ENCODE data around the gene SLC35F6.
A peak's percentile ranks its signal among the peaks of the same experiment; 100 is the strongest.

SLC35F6 gene

DNA sequence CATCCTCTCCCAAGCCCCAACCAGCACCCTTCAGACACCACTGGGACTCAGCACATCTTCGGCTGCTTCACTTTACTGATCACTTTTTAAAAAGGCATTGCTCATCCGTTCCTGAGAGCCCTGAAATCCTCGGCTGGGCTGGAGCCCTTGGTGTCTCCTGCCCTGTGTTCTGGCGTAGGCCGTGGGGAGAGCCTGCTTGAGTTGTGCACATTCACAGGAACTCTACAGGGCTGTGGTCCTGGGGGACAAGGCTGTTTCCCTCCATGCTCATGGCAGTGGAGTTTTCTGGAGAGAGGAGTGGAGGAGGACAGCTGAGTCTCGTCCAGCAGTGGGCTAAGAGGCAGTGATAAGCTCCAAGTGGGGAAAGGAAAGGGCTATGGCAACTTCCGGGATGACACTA, 37.7 kb downstream of the SLC35F6 start:
- H3K4me3 ChIP-seq (ENCODE audit: low read depth, low read length), result no peak overlapping the region
- no peaks in the 10 kb centered on the region for H3K36me3 ChIP-seq (replicated peaks)
- in situ Hi-C loops (cut with HindIII; ENCODE audit: low pct_ligation_motif_present, low sequenced_read_pairs), result no loop called here
- H3K27ac ChIP-seq, result no peak overlapping the region
- TF ChIP-seq, protein P1, sequence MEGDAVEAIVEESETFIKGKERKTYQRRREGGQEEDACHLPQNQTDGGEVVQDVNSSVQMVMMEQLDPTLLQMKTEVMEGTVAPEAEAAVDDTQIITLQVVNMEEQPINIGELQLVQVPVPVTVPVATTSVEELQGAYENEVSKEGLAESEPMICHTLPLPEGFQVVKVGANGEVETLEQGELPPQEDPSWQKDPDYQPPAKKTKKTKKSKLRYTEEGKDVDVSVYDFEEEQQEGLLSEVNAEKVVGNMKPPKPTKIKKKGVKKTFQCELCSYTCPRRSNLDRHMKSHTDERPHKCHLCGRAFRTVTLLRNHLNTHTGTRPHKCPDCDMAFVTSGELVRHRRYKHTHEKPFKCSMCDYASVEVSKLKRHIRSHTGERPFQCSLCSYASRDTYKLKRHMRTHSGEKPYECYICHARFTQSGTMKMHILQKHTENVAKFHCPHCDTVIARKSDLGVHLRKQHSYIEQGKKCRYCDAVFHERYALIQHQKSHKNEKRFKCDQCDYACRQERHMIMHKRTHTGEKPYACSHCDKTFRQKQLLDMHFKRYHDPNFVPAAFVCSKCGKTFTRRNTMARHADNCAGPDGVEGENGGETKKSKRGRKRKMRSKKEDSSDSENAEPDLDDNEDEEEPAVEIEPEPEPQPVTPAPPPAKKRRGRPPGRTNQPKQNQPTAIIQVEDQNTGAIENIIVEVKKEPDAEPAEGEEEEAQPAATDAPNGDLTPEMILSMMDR (IDR thresholded peaks at IDR 0.05; ENCODE audit: low read depth, low read length, missing control alignments), result no peak
- H3K27me3 ChIP-seq (replicated peaks), result no peaks in the 10 kb centered on the region
- DNase-seq, result no peak

DNA sequence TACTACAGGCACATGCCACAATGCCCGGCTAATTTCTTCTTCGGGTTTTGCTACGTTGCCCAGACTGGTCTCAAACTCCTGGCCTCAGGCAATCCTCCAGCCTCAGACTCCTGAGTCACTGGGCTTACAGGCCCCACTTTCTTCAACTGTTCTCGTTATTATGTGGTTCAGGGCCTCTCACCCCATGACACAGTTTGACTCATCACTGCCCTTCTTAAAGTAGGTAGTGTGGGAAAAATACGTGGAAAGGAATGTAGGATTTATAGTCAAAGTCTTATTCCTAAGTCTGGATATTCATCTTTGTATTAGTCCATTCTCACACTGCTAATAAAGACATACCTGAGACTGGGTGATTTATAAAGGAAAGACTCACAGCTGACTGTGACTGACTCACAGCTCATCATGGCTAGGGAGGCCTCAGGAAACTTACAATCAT, 41.2 kb downstream of the SLC35F6 start:
- H3K27me3 ChIP-seq (replicated peaks), result no peaks in the 10 kb centered on the region
- peak; percentile 56 for DNase-seq
- in situ Hi-C loops (cut with HindIII; ENCODE audit: low pct_ligation_motif_present, low sequenced_read_pairs), result no loop called here
- TF ChIP-seq, protein P1 (IDR thresholded peaks at IDR 0.05; ENCODE audit: low read depth, low read length, missing control alignments), result no peak
- H3K4me3 ChIP-seq (ENCODE audit: low read depth, low read length), result no peak overlapping the region
- no peak overlapping the region for H3K27ac ChIP-seq
- H3K36me3 ChIP-seq (replicated peaks), result no peaks in the 10 kb centered on the region

DNA sequence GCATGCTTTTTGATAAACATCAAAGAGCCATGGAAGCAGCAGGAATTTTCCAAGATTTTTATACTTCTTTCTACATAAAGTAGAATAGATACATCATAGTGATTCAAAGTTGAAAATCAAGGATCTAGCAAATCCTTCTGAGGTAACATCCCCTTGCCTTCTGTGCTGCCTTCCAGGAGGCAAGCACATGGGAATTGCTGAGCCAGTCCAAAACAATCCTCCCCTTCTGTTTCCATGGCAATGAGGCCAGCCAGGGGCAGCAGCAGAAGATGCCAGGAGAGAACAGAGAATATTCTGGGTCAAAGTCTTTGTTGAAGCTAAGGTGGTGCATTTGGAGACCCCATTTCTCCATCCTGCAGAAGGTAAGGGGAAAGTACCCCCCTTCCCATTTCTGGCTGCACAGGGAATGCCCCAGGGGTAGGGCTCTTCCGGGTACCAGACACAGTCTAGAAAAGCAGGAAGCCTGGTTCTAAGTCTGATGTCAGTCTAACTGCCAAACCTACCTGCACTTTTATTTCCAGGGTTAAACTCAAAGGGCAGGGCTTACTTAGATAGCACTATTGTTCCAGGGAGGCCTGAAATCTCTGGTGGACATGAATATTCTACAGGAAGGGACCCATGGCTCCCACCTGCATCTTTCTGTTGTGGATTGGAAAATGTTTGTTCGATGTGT, 43.8 kb downstream of the SLC35F6 start:
- H3K27ac ChIP-seq, result no peak overlapping the region
- TF ChIP-seq, protein P1 (IDR thresholded peaks at IDR 0.05; ENCODE audit: low read depth, low read length, missing control alignments), result no peak
- H3K4me3 ChIP-seq (ENCODE audit: low read depth, low read length), result no peak overlapping the region
- no peaks in the 10 kb centered on the region for H3K36me3 ChIP-seq (replicated peaks)
- peaks cover 2% of the 10 kb centered on the region for H3K27me3 ChIP-seq (replicated peaks)
- in situ Hi-C loops (cut with HindIII; ENCODE audit: low pct_ligation_motif_present, low sequenced_read_pairs), result no loop called here
- no peak for DNase-seq

DNA sequence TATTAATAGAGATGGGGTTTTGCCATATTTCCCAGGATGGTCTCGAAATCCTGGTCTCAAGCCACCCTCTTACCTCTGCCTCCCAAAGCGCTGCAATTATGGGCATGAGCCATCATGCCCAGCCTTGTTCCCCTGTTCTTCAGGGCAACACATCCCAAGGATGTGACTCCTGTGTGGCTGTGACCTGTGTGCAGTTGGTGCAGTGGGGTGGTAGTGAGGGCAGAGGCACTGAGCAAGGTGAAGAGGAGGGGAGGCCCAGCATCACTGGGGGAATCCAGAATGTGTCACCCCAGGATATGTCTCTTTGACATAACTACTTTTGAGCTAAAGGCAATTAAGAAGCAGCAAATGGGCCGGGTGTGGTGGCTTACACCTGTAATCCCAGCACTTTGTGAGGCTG, 45.1 kb downstream of the SLC35F6 start:
- Histone ChIP-seq H3K27ac (no peak overlapping the region), H3K4me3 (ENCODE audit: low read depth, low read length) (no peak overlapping the region), H3K27me3 (replicated peaks) (peaks cover 2% of the 10 kb centered on the region), H3K36me3 (replicated peaks) (no peaks in the 10 kb centered on the region)
- DNase-seq, result no peak
- in situ Hi-C loops (cut with HindIII; ENCODE audit: low pct_ligation_motif_present, low sequenced_read_pairs), result no loop called here
- TF ChIP-seq, protein P1 (IDR thresholded peaks at IDR 0.05; ENCODE audit: low read depth, low read length, missing control alignments), result no peak

DNA sequence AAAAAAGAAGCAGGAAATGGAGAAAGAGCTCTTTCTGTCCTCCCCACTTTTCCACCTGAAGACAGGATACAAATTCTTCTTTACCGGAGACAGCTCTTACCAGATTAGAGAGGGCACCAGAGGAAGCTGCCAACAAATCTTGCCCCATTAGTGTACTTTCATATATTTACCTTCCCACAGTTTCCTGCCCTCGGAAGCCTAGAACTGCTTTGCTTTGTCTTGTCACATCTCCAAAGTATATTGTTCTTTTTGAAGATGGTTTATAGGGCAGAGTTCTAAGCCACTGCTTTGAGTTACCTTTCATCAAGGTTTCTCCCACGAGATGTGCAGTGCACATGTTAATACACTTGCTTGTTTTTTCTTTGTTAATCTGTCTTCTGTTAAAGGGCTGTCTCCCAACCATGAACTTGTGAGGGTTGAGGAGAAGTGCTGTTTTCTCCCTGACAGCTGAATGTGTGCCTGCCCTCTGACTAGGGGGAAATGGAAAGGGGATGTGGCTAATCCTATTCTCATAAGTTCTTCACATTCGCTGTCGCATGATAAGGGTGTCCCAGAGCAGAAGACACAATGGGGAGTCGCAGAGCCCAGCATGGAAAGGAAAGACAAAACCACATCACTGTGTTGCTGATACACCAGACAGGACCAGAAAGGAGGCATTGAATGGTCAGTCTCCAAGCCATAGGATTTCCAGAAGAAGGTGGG, 45.9 kb downstream of the SLC35F6 start:
- DNase-seq, result no peak
- Histone ChIP-seq H3K36me3 (replicated peaks) (no peaks in the 10 kb centered on the region), H3K27ac (no peak overlapping the region), H3K4me3 (ENCODE audit: low read depth, low read length) (no peak overlapping the region), H3K27me3 (replicated peaks) (peaks cover 2% of the 10 kb centered on the region)
- in situ Hi-C loops (cut with HindIII; ENCODE audit: low pct_ligation_motif_present, low sequenced_read_pairs), result no loop called here
- TF ChIP-seq, protein P1 (IDR thresholded peaks at IDR 0.05; ENCODE audit: low read depth, low read length, missing control alignments), result no peak
